Measurements from ENCODE around the gene HDGFL3.
"Not testable (repeated sequence)": the region's sequence is repeated elsewhere in the genome, so short reads cannot be mapped to it uniquely, and the experiment has no call there.

- TF ChIP-seq POLR2A (IDR thresholded peaks at IDR 0.05); POLR2AphosphoS5 (IDR thresholded peaks at IDR 0.05; ENCODE audit: insufficient read depth in 1 of 2, low read depth in 1 of 2): not testable (repeated sequence)
- TF ChIP-seq, protein P1, sequence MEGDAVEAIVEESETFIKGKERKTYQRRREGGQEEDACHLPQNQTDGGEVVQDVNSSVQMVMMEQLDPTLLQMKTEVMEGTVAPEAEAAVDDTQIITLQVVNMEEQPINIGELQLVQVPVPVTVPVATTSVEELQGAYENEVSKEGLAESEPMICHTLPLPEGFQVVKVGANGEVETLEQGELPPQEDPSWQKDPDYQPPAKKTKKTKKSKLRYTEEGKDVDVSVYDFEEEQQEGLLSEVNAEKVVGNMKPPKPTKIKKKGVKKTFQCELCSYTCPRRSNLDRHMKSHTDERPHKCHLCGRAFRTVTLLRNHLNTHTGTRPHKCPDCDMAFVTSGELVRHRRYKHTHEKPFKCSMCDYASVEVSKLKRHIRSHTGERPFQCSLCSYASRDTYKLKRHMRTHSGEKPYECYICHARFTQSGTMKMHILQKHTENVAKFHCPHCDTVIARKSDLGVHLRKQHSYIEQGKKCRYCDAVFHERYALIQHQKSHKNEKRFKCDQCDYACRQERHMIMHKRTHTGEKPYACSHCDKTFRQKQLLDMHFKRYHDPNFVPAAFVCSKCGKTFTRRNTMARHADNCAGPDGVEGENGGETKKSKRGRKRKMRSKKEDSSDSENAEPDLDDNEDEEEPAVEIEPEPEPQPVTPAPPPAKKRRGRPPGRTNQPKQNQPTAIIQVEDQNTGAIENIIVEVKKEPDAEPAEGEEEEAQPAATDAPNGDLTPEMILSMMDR (IDR thresholded peaks at IDR 0.05) = not testable (repeated sequence)
These were observed 121.6 kb downstream of the HDGFL3 start for GRCh38 chr15:83085864-83086552.
